ENCODE data around the gene MBD6.

MBD6 gene

DNA sequence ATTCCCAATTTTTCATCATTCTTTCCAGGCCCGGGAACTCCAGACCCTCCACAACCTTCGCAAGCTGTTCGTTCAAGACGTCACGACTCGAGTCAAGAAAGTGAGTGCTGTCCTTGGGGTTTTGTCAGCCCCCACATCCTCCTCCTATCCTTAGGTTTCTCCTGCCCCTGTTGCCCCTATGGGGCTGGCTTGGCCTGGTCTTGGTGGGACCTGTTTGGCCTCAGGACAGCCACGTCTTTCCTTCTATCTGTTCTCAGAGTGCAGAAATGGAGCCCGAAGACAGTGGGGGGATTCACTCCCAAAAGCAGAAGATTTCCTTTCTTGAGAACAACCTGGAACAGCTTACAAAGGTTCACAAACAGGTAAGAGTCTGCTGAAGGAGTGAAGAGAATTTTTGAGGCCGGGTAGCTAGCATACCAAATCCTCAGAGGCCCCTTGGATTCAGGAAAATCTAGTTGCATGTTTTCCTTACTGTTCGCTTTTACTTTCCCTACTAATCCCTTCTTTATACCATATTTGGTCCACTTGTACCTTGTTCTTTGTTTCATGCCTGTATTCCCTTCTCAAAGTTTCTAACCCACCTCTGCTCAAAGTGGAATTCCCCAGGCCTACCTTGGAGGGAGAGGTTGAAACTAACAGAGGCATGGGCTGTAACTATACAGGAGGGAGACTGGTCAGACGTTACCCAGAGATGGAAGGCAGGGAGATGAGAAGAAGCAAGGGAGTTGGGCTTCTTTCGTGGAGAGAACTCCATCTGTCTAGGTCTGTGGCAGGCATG lies 55.5 kb downstream of the MBD6 start:
- no peak for DNase-seq

DNA sequence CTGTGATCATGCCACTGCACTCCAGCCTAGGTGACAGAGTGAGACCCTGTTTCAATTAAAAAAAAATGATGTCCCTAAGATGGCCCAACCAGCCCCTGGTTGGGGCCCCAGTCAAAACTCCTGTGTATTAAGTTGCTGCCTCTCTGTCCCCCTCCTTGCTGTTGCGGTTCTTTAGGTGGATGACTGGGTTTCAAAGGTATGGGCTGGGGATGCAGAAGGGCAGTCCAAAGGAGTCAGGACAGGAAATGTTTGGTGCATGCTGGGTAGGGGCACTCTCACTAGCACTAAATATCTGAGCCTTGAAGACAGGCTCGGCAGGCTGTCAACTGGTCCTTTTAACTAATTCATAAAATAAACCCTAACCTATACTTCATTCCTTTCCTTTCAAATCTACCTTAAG lies 56.4 kb downstream of the MBD6 start:
- no peak for DNase-seq
